Lower leg skin (tissue), 4 donors: Measurements from ENCODE around the gene BAHCC1. TPM values are rescaled to one million over a fixed set of nuclear protein-coding genes. Genes with fewer than 3 reads are reported as not detected.

Experiments used
- DNase-seq, 2 donors: peaks; one replicate each; pipeline ENCODE4 v3.0.0-alpha.2; 2019; ENCODE audit warnings: low spot score in 2 of 2
- H3K4me3 ChIP-seq: fragments of 200-600 bp; sonication (generic); 2 replicates; pipeline ENCODE4 v1.5.1; 2017; ENCODE audit warnings: mild to moderate bottlenecking, low read depth; ENCODE audit not compliant: poor library complexity, severe bottlenecking
- POLR2A ChIP-seq, 2 donors: fragments of 450-650 bp; IDR thresholded peaks; one replicate each; pipeline ENCODE4 v1.6.1; 2016 to 2017; ENCODE audit warnings: antibody characterized with exemption in 2 of 2, mild to moderate bottlenecking in 1 of 2, moderate library complexity in 1 of 2
- WGBS, 2 donors: methylation state at CpG; one replicate each; pipeline ENCODE4 v1.1.5; 2018; 5-methylcytosine and 5-hydroxymethylcytosine counted together
- intact Hi-C: fragments of 100-400 bp; cut with DNase I; formaldehyde crosslinking; loops from one replicate; pipeline ENCODE4 v1.15.0; 2023; ENCODE audit warnings: low total_unique reads
- total RNA-seq, 4 donors: library from RNA; depleted of rRNA; stranded (reverse); fragments of >200 nt; gene quantifications; one replicate each; pipeline ENCODE4 v1.1.0, GENCODE V29; 2016
- TF ChIP-seq, protein P1 (sequence below), 3 donors: fragments of 450-650 bp; IDR thresholded peaks; one replicate each; pipeline ENCODE4 v1.5.1; 2016; ENCODE audit warnings: antibody characterized with exemption in 3 of 3, mild to moderate bottlenecking in 3 of 3, moderate library complexity in 2 of 3

The BAHCC1 gene
- total RNA-seq, 4 donors from 2014 or later: 4.1 to 14.2 (median 10.0) TPM

DNA sequence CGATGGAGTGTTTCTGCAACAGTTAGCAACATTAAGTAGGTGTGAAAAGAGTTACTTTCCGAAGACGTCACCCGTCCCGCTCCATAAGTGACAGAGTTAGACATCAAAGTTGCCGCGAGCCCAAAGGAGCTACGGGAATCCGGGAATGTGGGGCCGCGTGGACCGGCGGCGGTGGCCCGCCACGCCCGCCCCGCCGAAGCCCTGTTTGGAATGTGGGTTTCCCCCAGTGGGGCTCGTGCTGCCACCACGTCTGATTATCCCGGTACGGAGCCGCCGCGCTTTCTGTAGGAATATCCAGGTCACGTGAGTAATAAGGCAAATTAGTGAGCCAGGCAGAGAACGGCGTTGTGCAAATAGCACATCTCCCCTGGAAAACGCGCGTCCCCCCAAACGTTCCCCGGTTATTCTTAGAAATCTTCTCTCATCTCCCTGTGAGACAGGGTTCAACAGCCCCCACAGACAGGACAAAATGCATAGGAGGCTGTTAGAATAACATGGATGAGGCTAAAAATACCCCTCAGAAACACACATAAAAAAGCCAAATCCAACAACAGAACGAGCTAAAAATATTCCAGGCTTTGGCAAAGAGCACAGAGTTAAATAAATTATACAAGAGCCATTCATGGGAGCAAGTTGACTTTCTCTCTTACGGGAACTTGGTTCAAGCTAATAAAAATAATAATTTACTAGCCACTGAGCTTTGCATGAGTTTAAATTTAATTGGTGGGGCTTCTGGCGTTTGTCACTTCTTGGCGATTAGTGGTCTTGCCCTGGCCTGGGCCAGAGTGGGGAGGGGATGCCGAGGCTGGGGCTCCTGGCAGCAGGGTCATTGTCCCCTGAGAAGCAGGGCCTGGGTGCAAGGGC is 8.6 kb downstream of the BAHCC1 start:
- no peak overlapping the region for H3K4me3 ChIP-seq
- DNase-seq: no peak
- intact Hi-C loops: no loop called here
- TF ChIP-seq, protein P1, sequence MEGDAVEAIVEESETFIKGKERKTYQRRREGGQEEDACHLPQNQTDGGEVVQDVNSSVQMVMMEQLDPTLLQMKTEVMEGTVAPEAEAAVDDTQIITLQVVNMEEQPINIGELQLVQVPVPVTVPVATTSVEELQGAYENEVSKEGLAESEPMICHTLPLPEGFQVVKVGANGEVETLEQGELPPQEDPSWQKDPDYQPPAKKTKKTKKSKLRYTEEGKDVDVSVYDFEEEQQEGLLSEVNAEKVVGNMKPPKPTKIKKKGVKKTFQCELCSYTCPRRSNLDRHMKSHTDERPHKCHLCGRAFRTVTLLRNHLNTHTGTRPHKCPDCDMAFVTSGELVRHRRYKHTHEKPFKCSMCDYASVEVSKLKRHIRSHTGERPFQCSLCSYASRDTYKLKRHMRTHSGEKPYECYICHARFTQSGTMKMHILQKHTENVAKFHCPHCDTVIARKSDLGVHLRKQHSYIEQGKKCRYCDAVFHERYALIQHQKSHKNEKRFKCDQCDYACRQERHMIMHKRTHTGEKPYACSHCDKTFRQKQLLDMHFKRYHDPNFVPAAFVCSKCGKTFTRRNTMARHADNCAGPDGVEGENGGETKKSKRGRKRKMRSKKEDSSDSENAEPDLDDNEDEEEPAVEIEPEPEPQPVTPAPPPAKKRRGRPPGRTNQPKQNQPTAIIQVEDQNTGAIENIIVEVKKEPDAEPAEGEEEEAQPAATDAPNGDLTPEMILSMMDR (IDR thresholded peaks at IDR 0.05): no peak
- TF ChIP-seq POLR2A (IDR thresholded peaks at IDR 0.05): no peak
- WGBS, 2 donors: 31 to 32% methylated on average over 39 of the region's 39 CpGs

DNA sequence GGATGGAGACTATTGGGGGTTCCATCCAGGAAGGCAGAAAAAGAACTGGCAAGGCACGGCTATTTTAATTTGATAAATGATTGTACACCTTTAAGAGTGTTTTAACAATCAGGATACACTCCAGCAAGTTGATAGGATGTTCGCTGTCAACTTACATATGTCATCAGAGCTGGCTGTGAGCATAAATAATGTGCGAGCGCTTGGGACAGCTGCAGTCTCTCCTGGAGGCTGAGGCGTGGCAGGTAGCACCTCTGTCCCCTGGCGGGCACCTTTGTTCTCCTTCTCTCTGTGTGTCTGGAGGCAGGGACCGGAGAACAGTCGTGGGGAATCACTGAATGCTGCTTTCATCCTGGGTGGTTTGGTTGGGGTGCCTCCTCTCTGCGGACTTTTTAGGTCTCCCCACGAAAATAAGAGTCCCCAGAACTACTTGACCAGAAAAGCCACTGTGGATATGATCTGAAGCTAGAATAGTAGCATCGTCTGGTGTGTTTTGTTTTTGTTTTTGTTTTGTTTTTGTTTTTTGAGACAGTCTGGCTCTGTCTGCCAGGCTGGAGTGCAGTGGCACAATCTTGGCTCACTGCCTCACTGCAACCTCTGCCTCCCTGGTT is 9.4 kb downstream of the BAHCC1 start:
- 31% methylated on average over 11 of the region's 11 CpGs for WGBS, 2 donors
- DNase-seq: no peak
- intact Hi-C loops: no loop called here
- no peak overlapping the region for H3K4me3 ChIP-seq
- TF ChIP-seq, protein P1 (IDR thresholded peaks at IDR 0.05): no peak
- TF ChIP-seq POLR2A (IDR thresholded peaks at IDR 0.05): no peak

DNA sequence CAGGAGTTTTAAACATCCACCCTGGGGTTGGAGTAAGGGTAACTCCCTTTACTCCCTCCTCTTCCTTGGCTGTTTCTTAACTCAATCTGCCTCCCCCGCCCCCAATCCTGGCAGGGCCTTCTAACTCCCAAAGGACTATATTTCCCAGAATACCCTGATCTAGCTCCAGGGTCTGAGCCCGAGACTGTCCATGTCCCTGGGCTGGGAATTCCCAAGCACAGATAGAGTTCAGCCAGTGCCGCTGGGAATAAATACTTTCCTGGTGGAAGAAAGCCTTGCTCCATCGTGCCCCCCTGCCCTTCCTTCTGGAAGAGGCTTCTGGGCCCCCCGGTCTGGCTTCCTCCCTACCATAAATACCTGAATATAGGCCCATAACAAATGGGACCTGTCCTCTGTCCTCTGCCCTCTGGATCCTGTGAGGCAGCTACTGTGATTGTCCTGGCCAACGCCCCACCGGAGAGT is 10.2 kb downstream of the BAHCC1 start:
- peak in 1 of 2 donors; percentile 77 for DNase-seq
- TF ChIP-seq, protein P1 (IDR thresholded peaks at IDR 0.05): no peak
- TF ChIP-seq POLR2A (IDR thresholded peaks at IDR 0.05): no peak
- no peak overlapping the region for H3K4me3 ChIP-seq
- WGBS, 2 donors: 46 to 48% methylated on average over 7 of the region's 7 CpGs
- intact Hi-C loops: no loop called here

DNA sequence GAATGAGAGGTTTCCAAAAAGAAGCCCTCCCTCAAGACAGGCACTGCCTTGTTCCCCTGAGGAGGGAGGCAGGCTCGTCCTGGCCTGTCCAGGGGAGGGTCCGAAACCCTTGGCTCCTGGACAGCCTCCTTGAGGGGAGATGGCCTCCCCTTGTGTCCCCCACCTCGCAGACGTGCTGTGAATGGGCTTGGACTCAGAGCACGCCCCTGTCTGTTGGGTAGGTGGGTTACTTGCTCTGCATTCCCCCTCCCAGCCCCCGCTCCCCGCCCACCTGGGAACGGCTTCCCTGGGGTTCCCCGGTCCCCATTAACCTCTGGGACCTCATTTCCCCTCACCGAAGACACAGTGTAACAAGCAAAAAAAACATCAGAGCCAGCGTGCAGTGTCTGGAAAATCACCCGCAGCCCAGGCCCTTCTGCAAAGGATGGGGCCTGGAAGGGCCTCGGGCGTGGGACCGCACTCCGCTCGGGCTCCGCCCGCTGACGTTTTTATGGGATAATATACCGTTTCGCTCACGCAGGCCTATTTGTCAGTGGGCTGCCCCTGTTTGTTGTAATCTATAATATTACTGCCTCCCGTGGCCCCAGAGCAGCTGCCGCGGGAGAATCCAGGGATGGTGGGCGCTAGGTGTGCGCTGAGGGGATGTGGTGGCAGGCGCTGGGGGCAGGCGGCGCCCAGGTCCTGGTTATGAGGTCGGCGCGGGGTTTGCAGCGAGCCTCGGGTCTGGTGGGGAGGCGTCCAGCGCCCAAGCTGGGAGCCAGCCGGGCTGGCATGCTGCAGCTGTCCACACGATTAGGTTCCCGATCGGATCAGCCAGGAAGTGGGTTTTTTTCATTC is 11.1 kb downstream of the BAHCC1 start:
- no peak for DNase-seq
- 78 to 81% methylated on average over 42 of the region's 42 CpGs for WGBS, 2 donors
- intact Hi-C loops: no loop called here
- no peak overlapping the region for H3K4me3 ChIP-seq
- TF ChIP-seq POLR2A (IDR thresholded peaks at IDR 0.05): no peak
- TF ChIP-seq, protein P1 (IDR thresholded peaks at IDR 0.05): no peak

DNA sequence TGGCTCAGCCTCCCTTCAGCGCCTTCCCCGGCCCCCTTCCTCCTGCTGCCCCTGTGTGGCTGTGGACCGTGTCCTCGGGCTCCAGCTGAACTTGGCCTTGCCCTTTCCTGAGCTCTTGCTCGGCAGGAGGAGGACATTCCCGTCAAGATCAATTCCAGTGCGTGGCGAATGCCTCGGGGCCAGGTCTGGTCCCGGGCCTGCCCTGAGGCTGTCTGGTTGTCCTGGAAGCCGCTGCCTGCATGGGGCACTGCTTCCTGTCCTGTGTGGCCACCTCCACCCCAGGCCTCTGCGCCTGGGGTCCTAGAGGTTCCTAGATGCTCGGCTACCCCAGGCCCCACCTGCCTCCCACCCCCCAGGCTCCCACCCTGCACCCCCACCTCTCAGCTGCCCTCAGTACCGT is 12.8 kb downstream of the BAHCC1 start:
- TF ChIP-seq, protein P1 (IDR thresholded peaks at IDR 0.05): no peak
- TF ChIP-seq POLR2A (IDR thresholded peaks at IDR 0.05): no peak
- no peak overlapping the region for H3K4me3 ChIP-seq
- intact Hi-C loops: no loop called here
- DNase-seq: no peak
- 75 to 88% methylated on average over 9 to 13 of the region's 14 CpGs for WGBS, 2 donors
